Fibroblast of skin of left quadriceps (primary cell): Measurements from ENCODE around the gene CMC2.

Experiments used
- DNase-seq, 2 experiments: peaks; one replicate each; pipeline ENCODE4 v3.0.0-alpha.2; 2013; ENCODE audit warnings: low read depth in 2 of 2

CMC2 gene

DNA sequence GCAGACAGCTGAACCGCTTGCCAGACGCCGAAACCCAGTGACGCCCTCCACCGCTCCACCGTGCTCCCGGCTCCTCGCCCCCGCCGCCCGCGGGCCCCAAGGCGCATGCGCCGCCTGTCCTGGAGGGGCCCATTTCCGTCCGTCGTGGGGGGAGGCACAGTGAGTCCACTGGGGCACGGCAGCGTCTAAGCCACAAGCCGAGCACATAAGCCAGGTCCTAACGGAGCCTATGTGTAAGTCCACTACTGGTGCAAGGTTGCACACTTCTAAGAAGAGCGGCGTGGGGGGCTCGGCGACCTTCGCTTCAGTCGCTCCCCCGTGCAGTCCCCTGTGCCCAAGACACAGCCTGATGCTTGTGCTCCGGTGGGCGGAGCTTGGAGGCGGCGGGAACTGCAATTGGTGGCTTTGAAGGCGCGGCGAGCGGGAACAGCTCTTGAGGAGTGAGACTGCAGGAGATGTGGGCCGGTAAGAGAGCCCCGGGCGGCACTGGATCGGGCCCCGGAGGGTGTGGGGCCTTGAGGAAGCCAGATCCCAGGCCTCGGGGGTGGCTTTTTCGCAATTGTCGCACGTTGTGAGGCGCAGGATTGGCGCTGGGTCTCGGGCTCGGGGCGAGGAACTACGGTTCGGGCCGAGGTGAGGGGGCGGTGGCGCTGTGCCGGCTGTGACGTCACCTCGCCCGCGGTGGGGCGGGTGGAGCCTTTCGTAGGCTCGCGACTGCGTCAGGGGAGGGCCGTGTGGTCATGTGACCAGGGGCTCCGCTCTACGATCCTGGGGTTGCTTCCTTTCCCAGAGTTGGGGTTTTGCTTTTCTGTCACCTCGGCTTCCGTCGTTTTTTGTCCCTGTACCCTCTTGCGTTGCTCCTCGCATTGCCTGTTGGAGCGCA lies at the start of gene CMC2, which contains the start of gene CENPN:
Gene CMC2, minus strand, starts transcription at position 73 of the 883 bp plus-strand sequence. CDS start 9,491 bp downstream, outside the sequence.
Gene CENPN, plus strand, starts transcription at position 402 of the 883 bp plus-strand sequence. CDS start 4,726 bp downstream, outside the sequence.
- DNase-seq, result peak; percentile 98 to 99

DNA sequence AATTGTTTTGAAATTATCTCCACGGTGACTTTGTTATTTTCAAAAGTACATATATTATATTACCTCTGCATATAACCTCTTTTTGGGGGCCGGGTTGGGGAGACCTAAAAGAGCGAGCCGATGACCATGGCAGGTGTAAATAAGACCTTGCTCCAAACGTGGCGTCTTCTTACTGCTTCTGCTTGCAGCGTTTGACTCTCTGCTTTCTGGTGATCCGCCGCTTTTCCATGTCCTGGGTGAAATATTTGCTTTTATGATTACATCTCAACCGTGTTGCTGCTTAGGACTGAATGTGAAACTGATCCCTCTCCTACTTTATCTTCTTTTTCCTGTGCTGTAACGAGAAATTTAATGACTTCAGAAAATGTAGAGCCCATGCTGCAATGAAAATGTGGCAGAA lies 47.1 kb upstream of the CMC2 start:
- no peak for DNase-seq

DNA sequence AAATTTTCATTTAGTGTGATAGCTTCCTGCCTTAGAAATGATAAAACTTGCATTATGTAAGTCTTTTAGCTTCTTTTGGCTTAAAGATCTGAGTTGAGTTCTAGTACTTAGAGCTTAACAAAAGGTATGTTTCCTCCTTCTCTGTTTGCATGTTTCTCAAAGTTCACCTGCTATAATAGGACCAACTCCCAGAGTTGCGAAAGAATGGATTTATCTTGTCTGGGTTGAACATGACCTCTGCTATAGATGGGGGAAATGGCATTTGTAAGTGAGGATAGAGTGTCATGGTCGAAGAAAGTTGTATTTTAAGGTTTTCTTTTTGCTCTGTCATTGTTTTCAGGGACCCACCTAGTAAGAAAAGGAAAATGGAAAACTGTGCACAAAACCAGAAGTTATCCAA lies 36.1 kb upstream of the CMC2 start:
- no peak for DNase-seq

DNA sequence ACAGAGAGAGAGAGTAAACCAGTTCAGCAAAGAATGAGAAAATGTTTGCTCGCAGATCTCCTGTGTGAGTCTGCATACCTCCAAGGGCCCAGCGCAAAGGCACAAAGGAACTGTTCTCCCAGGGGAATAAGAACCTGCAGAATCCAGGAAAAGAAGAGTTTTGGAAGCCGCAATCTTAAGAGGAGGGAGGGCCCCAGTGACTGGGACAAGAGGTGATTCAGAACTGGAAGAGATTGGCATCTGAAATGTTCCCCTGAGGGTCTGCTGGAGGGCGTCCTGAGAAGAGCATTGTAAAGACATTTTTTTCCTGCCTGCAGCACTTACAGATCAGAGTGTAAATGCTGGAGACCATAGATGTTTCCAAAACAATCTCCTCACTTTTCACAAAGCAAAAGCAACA lies 35.0 kb upstream of the CMC2 start:
- DNase-seq, result no peak

DNA sequence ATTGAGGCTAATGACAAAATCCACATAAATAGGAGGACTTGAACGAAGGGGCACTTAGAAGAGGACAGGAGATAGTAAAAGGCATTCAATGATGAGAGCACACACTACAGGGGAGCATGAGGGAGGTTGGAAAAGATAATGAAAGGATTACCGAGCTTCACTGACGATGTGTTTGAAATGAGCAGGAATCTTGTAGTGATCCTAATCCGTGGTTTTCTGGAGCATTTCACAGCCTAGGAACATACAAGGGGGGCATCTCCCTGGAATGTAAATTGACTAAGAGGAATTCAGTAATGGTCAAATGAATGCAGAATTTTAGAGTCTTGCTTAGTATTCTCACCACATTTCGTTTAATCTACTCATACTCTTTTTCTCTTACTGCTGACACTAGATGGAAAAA lies 34.2 kb upstream of the CMC2 start:
- DNase-seq, result peak; percentile 27 to 32

DNA sequence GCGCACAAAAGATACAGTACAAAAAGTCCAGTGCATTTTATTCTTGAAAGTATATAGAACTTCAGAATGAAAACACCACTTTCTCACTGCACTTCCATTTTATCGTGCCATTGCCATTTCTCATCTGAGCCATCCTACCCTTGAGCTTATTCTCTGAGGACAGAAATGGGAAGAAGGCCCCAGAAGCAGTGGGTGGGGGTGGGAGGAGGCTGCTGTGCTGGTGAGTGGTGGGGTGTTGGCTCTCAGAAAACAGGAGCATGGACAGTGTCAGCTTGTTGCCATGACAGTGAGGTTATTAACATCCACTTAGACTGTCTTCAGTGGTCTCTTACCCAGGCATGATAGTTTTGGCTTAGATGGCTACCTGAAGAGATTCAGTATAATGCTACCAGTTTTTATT lies 33.4 kb upstream of the CMC2 start:
- no peak for DNase-seq

DNA sequence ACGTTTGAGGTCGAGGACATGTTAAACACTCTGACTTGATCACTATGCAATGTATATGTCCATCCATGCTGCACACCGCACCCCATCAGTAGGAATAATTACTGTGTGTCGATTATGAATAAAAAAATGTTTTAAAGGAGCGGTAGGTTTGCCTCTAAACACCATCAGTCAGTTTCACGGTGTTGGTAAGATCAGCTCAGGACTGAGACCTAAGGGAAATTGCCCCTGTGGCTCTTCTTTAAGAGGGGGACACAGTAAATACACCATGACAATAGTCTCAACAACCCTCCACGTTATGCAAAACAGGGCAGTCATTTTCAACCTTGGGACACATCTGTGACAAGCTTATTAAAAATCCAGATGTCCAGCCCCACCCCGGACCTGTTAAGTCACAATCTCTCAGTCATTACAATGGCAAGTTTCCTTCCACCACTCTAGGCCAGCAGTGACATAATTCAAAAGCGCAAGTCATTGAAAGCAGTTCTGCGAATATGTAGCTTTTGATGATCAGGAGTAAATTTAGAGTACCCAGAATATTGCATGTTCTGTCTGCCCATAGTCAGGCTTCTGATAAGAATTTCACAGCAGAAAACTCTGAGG lies 30.2 kb upstream of the CMC2 start:
- DNase-seq, result no peak

DNA sequence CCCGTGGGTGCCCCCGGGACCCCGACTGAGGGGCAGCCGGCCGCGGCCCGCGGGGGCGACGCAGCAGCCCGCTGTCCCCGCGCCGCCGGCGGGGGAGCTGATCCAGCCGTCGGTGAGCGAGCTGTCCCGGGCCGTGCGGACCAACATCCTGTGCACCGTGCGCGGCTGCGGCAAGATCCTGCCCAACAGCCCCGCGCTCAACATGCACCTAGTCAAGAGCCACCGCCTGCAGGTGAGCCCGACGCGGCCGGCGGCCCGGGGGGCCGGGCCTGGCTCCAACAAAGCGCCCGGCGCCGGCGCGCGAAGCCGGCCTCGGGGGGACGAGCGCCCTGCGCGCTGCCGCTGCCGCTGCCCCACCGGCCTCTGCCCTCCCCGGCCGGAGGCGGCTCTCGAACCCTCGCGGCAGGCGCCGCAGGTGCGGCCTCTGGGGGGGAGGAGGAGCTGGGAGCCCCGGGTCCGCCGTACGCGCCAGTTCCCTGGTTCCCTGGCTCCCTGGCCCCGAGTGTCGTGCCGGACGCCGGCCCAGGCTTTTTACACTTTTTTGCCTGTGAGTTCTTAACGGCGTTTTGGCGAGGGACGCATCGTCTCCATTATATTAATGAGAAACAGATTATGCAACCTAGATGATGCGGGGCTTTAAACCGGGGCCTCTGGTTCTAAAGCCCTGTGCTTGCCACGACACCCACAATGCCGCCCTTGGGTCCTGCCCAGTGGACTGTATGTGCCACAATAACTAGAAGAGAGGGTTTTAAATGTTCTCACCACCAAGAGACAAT lies 29.5 kb upstream of the CMC2 start:
- no peak for DNase-seq

DNA sequence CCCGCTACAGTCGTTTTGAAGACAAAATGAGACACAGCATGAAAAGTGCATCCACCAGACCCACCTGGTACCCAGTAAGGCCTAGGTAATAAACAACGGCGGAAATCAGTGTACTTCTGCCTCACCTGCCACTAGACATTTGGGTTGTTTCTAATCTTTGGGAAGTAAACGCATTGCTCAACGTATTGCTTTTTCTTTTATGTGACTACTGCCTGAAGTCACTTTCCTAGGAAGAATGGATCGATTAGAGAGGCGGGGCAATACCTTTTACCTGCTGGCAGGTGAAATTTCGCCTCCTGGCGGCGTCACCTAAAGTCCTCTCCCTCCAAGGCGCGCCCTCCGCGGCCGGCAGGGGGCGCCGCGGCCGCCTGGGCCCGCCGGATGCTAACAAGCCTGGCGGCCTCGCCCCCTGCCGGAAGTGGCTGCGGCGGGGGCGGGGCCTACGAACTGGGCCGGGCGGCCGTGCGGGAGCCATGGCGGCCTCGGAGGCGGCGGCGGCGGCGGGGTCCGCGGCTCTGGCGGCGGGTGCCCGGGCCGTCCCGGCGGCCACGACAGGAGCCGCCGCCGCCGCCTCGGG lies 28.8 kb upstream of the CMC2 start, which contains the start of gene ATMIN:
Gene ATMIN, plus strand, starts transcription at position 445 of the 577 bp plus-strand sequence. Its CDS starts 29 bp downstream, at position 474.
- peak; percentile 62 to 72 for DNase-seq

DNA sequence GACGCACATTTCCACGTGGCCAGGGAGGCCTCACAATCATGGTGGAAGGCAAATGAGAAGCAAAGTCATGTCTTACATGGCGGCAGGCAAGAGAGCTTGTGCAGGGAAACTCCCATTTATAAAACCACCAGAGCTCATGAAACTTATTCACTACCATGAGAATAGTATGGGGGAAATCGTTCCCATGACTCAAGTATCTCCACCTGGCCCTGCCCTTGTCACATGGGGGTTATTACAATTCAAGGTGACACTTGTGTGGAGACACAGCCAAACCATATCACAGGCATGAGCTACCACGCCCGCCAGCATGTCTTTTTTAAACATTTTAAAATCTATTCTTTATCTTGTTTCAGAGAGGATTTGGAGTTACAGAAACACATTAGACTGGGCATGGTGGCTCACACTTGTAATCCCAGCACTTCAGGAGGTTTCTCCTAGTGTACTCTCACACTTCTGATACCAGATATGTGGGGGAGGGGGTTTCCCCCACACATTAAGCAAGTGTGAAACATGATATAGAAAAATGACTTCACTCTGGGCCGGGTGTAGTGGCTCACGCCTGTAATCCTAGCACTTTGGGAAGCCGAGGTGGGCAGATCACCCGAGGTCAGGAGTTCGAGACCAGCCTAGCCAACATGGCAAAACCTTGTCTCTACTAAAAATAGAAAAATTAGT lies 23.4 kb upstream of the CMC2 start:
- DNase-seq, result no peak

DNA sequence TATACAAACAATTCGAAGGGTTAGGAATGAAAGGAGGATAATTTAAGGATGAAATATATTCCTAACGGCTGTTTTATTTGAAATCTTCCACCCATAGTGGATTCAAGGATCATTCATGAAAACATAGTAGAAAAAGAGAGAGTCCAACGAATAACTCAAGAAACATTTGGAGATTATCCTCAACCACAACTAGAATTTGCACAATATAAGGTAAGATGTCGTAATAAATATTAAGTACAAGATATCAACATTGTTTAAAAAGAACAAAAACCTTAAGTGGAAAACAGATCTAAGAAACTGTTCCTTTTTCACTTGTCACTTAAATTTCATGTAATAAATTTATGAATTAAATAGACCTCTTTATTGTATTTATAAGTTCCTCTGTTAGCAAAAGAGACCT lies 19.7 kb upstream of the CMC2 start:
- no peak for DNase-seq

DNA sequence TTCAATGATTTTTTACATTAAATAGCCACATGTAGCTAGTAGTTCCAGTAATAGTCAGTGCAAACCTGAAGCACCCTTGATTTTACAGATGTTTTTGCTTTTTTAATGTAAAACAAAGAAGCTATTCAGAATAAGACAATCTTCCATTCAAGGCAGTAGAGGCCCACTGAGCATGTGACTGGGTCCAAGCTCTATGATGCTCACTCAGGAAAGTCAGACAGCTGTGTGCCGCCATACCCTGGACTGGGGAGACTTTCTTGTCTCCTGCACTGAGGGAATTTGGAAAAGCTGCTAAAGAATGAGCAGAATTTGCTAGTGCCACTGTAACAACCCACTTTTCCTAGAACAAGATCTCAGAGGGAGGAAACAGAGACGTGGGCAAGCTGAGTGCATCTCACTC lies 11.8 kb upstream of the CMC2 start:
- no peak for DNase-seq

DNA sequence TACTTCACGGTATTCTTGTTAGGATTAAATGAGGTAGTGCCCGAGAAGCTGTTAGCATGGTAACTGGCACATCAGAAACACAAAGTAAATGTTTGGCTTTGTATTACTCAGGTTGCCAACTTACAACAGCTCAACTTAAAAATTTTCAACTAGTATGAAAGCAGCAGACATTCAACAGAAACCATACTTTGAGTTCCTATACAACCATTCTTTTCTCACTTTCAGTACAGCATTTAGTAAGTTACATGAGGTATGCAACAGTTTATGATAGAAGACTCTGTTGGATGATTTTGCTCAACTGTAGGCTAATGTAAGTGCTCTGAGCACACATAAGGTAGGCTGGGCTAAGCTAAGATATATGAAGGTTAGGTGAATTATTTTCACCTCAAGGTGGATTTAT lies 8.0 kb upstream of the CMC2 start:
- no peak for DNase-seq

DNA sequence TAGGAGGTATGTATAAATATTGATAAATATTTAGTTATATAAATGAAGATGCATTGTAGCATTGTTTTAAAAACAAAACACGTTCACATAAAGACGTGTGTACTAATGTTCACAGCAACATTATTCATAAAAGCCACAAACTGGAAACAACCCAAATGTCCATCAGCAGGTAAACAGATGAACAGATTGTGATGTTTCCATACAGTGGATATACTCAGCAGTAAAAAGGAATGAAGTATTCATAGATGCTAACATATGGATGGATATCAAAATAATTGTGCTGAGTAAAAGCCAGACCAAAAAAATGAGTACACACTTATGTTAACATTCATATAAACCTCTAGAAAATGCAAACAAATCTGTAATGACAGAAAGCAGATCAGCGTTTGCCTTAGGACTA lies 6.3 kb upstream of the CMC2 start:
- no peak for DNase-seq

DNA sequence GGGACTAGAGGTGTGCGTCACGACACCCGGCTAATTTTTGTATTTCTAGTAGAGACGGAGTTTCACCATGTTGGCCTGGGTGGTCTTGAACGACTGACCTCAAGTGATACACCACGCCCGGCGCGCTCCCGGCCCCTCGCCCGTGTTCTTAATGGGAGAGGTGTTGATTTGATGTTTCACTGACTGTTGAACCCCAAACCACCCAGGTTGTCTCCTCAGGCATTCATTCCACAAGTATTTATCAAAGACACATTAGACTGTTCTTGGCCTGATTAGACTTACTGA lies 1.8 kb upstream of the CMC2 start:
- no peak for DNase-seq

DNA sequence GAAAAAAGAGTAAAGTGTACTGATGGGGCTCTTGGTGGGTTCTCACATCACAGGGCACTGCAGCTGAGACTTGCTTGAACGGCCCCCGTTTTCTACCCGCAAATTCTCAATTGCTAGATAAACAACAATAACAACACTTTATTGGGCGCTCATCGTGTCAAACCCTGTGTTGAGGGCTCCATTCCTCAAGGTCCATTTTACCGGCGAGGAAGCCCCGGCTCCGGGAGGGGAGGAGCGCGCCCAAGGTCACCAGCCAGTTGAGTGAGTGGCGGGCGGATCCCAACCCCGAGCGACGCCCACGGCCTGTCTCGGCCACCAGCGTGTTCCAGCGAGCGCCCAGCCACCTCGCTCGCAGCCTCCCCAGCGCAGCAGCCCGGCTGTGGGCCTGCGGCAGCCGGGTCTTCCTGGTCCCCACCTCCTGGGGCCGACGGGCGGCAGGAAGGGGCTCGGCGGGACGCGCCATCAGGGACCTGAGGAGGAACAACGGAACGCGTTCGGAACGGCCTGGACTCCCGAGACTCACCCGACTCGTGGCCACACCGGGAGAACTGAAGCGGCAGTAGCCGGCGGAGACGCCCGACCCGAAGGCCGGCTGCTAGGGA lies 373 bp downstream of the CMC2 start:
- DNase-seq, result no peak

DNA sequence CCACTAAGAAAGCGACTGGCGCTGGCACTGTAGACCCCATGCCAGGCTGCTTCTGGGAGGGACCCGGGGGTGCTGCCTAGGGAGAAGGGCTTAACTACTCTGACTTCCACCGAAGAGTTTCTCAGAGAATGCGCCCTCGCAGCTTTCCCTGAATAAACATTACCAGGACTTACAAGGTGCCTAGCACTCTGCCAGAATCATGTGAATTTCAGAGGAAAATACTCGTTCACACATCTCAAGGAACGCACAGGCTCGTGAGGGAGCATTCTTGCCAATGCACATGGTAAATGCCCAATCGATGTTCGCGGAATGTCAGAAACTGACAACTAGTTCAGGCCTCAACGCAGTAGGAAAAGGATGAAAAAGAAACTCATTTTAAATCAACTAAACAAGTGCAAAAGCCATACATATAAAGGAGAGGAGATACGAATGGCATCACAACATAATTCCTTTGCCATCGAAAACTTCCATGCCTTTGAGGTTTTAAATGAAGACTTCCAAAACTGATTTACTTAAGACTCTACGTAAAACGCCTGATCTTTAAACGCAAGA lies 999 bp downstream of the CMC2 start:
- no peak for DNase-seq

DNA sequence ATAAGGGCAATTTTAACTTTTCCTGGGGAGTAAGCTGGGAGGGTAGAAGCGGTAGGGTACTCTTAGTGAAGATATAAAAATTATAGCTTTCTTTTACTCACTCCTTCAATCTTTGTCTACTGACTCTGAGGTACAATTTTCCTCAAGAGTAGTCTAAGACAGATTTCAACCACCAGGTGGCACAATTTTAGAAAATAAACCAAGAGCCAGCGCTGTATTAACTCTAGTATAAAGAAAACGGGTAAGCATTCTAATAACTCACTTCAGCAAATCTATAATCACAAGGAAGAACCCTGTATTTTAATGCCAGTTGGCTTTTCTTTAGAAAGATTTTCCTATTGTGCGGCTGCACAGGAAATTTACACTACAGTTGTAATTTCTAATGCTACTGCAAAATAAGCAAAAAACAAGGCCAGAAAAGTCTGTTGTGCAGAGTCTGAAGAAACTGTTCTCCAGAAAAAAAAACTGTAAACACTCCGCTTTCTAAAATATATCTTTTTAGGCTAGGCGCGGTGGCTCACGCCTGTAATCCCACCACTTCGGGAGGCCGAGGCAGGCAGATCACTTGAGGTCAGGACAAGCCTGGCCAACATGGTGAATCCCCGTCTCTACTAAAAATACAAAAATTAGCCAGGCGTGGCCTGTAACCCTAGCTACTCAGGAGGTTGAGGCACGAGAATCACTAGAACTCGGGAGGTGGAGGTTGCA lies 1.9 kb downstream of the CMC2 start:
- peak; percentile 46 to 52 for DNase-seq

DNA sequence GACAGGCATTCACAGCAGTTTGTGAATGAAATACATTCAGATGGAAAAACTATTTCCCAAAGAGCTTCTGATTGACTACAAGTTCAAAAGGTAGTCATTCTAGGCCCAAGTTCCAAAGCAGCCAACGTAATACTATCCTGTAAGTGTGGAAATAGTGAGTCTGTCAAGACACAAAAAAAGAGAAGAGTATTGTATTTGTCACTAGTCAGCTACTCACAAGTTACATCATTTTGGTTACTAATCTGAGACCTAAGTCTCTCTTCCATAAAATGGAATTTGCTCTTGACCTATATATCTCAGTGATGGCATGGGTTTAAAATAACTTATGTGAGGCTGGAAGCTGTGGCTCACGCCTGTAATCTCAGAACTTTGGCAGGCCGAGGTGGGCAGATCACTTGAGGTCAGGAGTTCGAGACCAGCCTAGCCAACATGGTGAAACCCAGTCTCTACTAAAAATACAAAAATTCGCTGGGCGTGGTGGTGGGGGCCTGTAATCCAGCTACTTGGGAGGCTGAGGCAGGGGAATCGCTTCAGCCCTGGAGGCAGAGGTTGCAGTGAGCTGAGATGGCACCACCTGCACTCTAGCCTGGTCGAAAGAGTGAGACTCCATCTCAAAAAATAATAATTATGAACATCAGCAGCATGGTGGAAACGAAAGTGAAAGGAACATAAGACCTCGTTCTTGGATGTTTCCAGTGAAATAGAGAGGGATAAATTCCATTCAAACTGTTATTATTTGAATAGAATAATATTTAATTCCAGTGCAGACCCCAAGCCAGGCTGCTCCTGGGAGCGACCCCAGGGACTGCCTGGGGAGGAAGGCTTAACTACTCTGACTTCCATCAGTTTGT lies 2.9 kb downstream of the CMC2 start:
- DNase-seq, result no peak
